ENCODE results near the gene GJB1.

GRCh38 chrX:71191248-71191647 is 31.8 kb upstream of the GJB1 start:
- TF ChIP-seq CTCF (conservative IDR thresholded peaks at IDR 0.05) (no peak), ZFX (IDR thresholded peaks at IDR 0.05) (no peak)

All from C4-2B (cell line).